ENCODE data around the gene ENO2. TPM values are rescaled to one million over a fixed set of nuclear protein-coding genes. Genes with fewer than 3 reads are reported as not detected.

The ENO2 gene
- total RNA-seq, 1 experiment from 2014 or later = 166 TPM

DNA sequence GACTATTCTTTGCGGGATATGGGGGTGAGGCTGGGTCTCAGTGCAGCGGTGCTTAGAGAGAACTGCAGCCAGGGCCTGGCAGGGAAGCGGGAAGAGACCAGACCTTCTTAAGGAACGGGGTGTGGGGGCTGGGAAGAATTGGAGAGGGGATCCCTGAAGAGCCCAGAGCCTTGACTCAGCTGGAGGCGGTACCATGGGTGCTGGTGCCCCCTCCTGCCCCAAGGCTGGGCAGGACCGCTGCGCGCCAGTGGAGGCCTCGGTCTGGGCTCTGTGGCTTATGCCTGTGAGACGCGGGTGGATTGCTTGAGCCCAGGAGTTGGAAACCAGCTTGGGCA lies 27.9 kb downstream of the ENO2 start:
- Histone ChIP-seq H3K4me1 (ENCODE audit: insufficient read depth, low read length) (0 out of 2 replicates have a peak, but pooled peaks cover 4% of the 10 kb centered on the region), H3K9me3 (ENCODE audit: control insufficient read depth, low read depth, low read length) (no peaks in the 10 kb centered on the region), H3K27me3 (ENCODE audit: insufficient read depth, low read length) (no peaks in the 10 kb centered on the region), H3K79me1 (ENCODE audit: insufficient read depth, low read depth, low read length, poor library complexity, severe bottlenecking) (no peaks in the 10 kb centered on the region), H4K20me1 (ENCODE audit: control insufficient read depth, insufficient read depth, insufficient read length) (no peaks in the 10 kb centered on the region), H2BK20ac (ENCODE audit: low read depth, low read length, poor library complexity, severe bottlenecking) (no peak overlapping the region), H2BK5ac (ENCODE audit: insufficient read length, low read length) (no peak overlapping the region), H4K91ac (ENCODE audit: insufficient read length, low read depth, low read length) (no peak overlapping the region), H3K27ac (ENCODE audit: insufficient read length, low read depth, low read length) (no peak overlapping the region), H3K79me2 (ENCODE audit: insufficient read depth, low read length) (no peaks in the 10 kb centered on the region), H3K56ac (ENCODE audit: insufficient read length, low read depth, low read length) (no peak overlapping the region), H3K23me2 (ENCODE audit: insufficient read length, low read depth, low read length, poor library complexity, severe bottlenecking) (peaks cover 20% of the 10 kb centered on the region), H3K23ac (ENCODE audit: insufficient read length, low read depth, low read length) (no peak overlapping the region), H2BK12ac (ENCODE audit: insufficient read length, low read depth, low read length) (no peak overlapping the region), H2AK5ac (ENCODE audit: insufficient read length, low read length) (no peak overlapping the region), H3K9ac (ENCODE audit: extremely low read depth, insufficient read length, low read length) (no peak overlapping the region), H3K18ac (ENCODE audit: insufficient read length, low read depth, low read length) (no peak overlapping the region), H2AFZ (ENCODE audit: low read length) (no peak overlapping the region), H3T11ph (ENCODE audit: low read length) (no peak overlapping the region), H4K5ac (ENCODE audit: insufficient read length, low read depth, low read length) (no peak overlapping the region), H2BK15ac (ENCODE audit: low read depth, low read length) (no peak overlapping the region), H3K4ac (ENCODE audit: low read depth, low read length) (no peak overlapping the region), H4K8ac (replicated peaks; ENCODE audit: insufficient read length, low read depth, low read length) (no peak overlapping the region), H3K4me2 (ENCODE audit: insufficient read depth, insufficient read length, low read length) (no peak overlapping the region), H2BK120ac (ENCODE audit: low read depth, low read length, poor library complexity, severe bottlenecking) (no peak overlapping the region), H3K14ac (ENCODE audit: insufficient read depth, low read length) (no peak overlapping the region)
- Mint-ChIP-seq H3K27ac (peak overlapping the region; percentile 98 to 100 (median 100); a peak in 6 of 7 replicates), H3K4me3 (peak overlapping the region; percentile 24 to 69), H3K4me1 (peaks cover 39 to 49% of the 10 kb centered on the region in 2 experiments), H3K36me3 (ENCODE audit: insufficient read depth in 1 of 3, low read depth in 3 of 3) (peaks cover 15 to 48% (median 30%) of the 10 kb centered on the region in 3 experiments), H3K9me3 (no peaks in the 10 kb centered on the region; a peak in 2 of 5 replicates), H3K27me3 (ENCODE audit: low read depth) (peaks cover 2% of the 10 kb centered on the region; the same call in 1 of the 2 replicates)
- no CpG with 5 or more reads among the region's 11 CpGs for WGBS (ENCODE audit: extremely low coverage, insufficient read length, low lambda C conversion rate)
- no peak for DNase-seq
- TF ChIP-seq, protein P1, sequence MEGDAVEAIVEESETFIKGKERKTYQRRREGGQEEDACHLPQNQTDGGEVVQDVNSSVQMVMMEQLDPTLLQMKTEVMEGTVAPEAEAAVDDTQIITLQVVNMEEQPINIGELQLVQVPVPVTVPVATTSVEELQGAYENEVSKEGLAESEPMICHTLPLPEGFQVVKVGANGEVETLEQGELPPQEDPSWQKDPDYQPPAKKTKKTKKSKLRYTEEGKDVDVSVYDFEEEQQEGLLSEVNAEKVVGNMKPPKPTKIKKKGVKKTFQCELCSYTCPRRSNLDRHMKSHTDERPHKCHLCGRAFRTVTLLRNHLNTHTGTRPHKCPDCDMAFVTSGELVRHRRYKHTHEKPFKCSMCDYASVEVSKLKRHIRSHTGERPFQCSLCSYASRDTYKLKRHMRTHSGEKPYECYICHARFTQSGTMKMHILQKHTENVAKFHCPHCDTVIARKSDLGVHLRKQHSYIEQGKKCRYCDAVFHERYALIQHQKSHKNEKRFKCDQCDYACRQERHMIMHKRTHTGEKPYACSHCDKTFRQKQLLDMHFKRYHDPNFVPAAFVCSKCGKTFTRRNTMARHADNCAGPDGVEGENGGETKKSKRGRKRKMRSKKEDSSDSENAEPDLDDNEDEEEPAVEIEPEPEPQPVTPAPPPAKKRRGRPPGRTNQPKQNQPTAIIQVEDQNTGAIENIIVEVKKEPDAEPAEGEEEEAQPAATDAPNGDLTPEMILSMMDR (conservative IDR thresholded peaks at IDR 0.05) = no peak

Data from H9 (cell line).